Superior temporal gyrus (tissue), 1 donor: Measurements from ENCODE around the gene ABHD15.

Experiments used
- DNase-seq: peaks from one replicate; pipeline ENCODE4 v3.0.0-alpha.2; 2016; ENCODE audit errors: extremely low spot score

Gene ABHD15

GRCh38 chr17:29595107-29595942 is 28.5 kb upstream of the ABHD15 start:
- DNase-seq: no peak

GRCh38 chr17:29594519-29595090 is 27.8 kb upstream of the ABHD15 start:
- no peak for DNase-seq

GRCh38 chr17:29593591-29594518 is 27.0 kb upstream of the ABHD15 start:
- DNase-seq: no peak

- DNase-seq: no peak
Measured at GRCh38 chr17:29592850-29593551, 26.2 kb upstream of the ABHD15 start, which contains the start of gene ANKRD13B. Gene ANKRD13B (plus strand): TSS chr17:29593132. CDS start chr17:29593622, 490 bp downstream.

- peak; percentile 89 for DNase-seq
Measured at GRCh38 chr17:29591737-29592608, 25.1 kb upstream of the ABHD15 start.

GRCh38 chr17:29591146-29591736 is 24.4 kb upstream of the ABHD15 start:
- DNase-seq: no peak

- DNase-seq: no peak
Measured at GRCh38 chr17:29590411-29591145, 23.7 kb upstream of the ABHD15 start.

GRCh38 chr17:29589524-29590410 is 22.9 kb upstream of the ABHD15 start, which contains the start of gene GIT1:
Gene GIT1 (minus strand): TSS chr17:29589648. CDS start chr17:29589378, 270 bp downstream.
- peak; percentile 81 for DNase-seq

GRCh38 chr17:29588562-29589411 is 21.9 kb upstream of the ABHD15 start:
- no peak for DNase-seq

- no peak for DNase-seq
Measured at GRCh38 chr17:29588017-29588561, 21.3 kb upstream of the ABHD15 start.

- no peak for DNase-seq
Measured at GRCh38 chr17:29587591-29587990, 20.8 kb upstream of the ABHD15 start.

GRCh38 chr17:29586676-29587469 is 20.0 kb upstream of the ABHD15 start:
- DNase-seq: no peak

- no peak for DNase-seq
Measured at GRCh38 chr17:29585080-29585751, 18.4 kb upstream of the ABHD15 start.

- peak; percentile 82 for DNase-seq
Measured at GRCh38 chr17:29584452-29585079, 17.7 kb upstream of the ABHD15 start.
